ENCODE data around the gene FLOT1. TPM values are rescaled to one million over a fixed set of nuclear protein-coding genes. Genes with fewer than 3 reads are reported as not detected.
"Not testable (repeated sequence)": the region's sequence is repeated elsewhere in the genome, so short reads cannot be mapped to it uniquely, and the experiment has no call there.

Gene FLOT1
- total RNA-seq, 1 experiment from 2014 or later = 110 TPM

- TF ChIP-seq ARID4B (CRISPR knock-in tag; IDR thresholded peaks at IDR 0.05; ENCODE audit: borderline replicate concordance) (peak; percentile 49; the same call in 1 of the 2 replicates), NFATC4 (CRISPR knock-in tag; IDR thresholded peaks at IDR 0.05) (peak; percentile 94), ZBTB21 (CRISPR knock-in tag; IDR thresholded peaks at IDR 0.05; ENCODE audit: borderline replicate concordance) (no peak), FOXK1 (CRISPR knock-in tag; IDR thresholded peaks at IDR 0.05) (0 out of 2 replicates have a peak, but pooled peaks have one; percentile 31), ZNF423 (CRISPR knock-in tag; IDR thresholded peaks at IDR 0.05) (no peak)
Measured at GRCh38 chr6:30725713-30726505, 16.6 kb downstream of the FLOT1 start (continued).

GRCh38 chr6:30724906-30725667 lies 17.4 kb downstream of the FLOT1 start:
- peak; percentile 29; the same call in 1 of the 2 replicates for TF ChIP-seq GABPB1 (CRISPR knock-in tag; IDR thresholded peaks at IDR 0.05)
- no peak for TF ChIP-seq ZNF416 (CRISPR knock-in tag; IDR thresholded peaks at IDR 0.05)
- TF ChIP-seq ZNF671 (CRISPR knock-in tag; IDR thresholded peaks at IDR 0.05) = 0 out of 2 replicates have a peak, but pooled peaks have one; percentile 16
- DNase-seq (ENCODE audit: low spot score) (no peak), ATAC-seq (no peak)
- peak overlapping the region; percentile 78 for H3K27ac Mint-ChIP-seq
- no peaks in the 10 kb centered on the region for H3K27me3 Mint-ChIP-seq (ENCODE audit: low read depth)
- H3K4me1 Mint-ChIP-seq = peaks cover 31% of the 10 kb centered on the region
- POLR2A ChIA-PET = interaction anchor here (2.7 kb wide), 1 partner anchor 45 kb away, joined by 8 read pairs; no protein-coding TSS in a partner anchor
- no peaks in the 10 kb centered on the region for H3K9me3 Mint-ChIP-seq
- H3K36me3 Mint-ChIP-seq = peaks cover 66% of the 10 kb centered on the region
- CTCF ChIA-PET = interaction anchor here (1.0 kb wide), 1 partner anchor 46 kb away, joined by 5 read pairs; no protein-coding TSS in a partner anchor
- peak overlapping the region; percentile 38 for H3K4me3 Mint-ChIP-seq

GRCh38 chr6:30723843-30724741 lies 18.4 kb downstream of the FLOT1 start:
- H3K36me3 Mint-ChIP-seq = peaks cover 60% of the 10 kb centered on the region
- H3K4me1 Mint-ChIP-seq = peaks cover 37% of the 10 kb centered on the region
- not testable (repeated sequence) for H3K9me3 Mint-ChIP-seq; ATAC-seq; H3K27me3 Mint-ChIP-seq (ENCODE audit: low read depth); DNase-seq (ENCODE audit: low spot score)
- POLR2A ChIA-PET = interaction anchor here (1.4 to 2.7 kb wide), 2 partner anchors 44 to 109 kb away, joined by 3 to 8 read pairs; no protein-coding TSS in a partner anchor
- peak overlapping the region; percentile 99 for H3K4me3 Mint-ChIP-seq
- H3K27ac Mint-ChIP-seq = peak overlapping the region; percentile 95
- CTCF ChIA-PET = interaction anchor here (1.0 to 6.0 kb wide), 2 partner anchors 45 kb away, joined by 5 to 54 read pairs; no protein-coding TSS in a partner anchor

- peaks cover 60% of the 10 kb centered on the region for H3K36me3 Mint-ChIP-seq
- not testable (repeated sequence) for H3K9me3 Mint-ChIP-seq; H3K27me3 Mint-ChIP-seq (ENCODE audit: low read depth)
Measured at GRCh38 chr6:30723159-30723842, 19.2 kb downstream of the FLOT1 start.

More at GRCh38 chr6:30723159-30723842, 19.2 kb downstream of the FLOT1 start:
- TF ChIP-seq NFATC4 (CRISPR knock-in tag; IDR thresholded peaks at IDR 0.05) (peak; percentile 41; the same call in 1 of the 2 replicates), ZMAT4 (CRISPR knock-in tag; IDR thresholded peaks at IDR 0.05) (peak; percentile 60; the same call in 1 of the 2 replicates), ZNF671 (CRISPR knock-in tag; IDR thresholded peaks at IDR 0.05) (peak; percentile 78), AR (CRISPR knock-in tag; IDR thresholded peaks at IDR 0.05) (0 out of 2 replicates have a peak, but pooled peaks have one; percentile 53), EMX1 (CRISPR knock-in tag; IDR thresholded peaks at IDR 0.05) (peak; percentile 69; the same call in 1 of the 2 replicates), IRF1 (CRISPR knock-in tag; IDR thresholded peaks at IDR 0.05) (0 out of 2 replicates have a peak, but pooled peaks have one; percentile 32)
- not testable (repeated sequence) for ATAC-seq; DNase-seq (ENCODE audit: low spot score)
- H3K27ac Mint-ChIP-seq = peak overlapping the region; percentile 97
- peaks cover 44% of the 10 kb centered on the region for H3K4me1 Mint-ChIP-seq
- ChIA-PET POLR2A (interaction anchor here (1.4 to 2.7 kb wide), 3 partner anchors 36 to 108 kb away, joined by 3 to 8 read pairs (median 7); no protein-coding TSS in a partner anchor), CTCF (interaction anchor here (1.2 to 6.0 kb wide), 6 partner anchors 8 to 87 kb away, joined by 3 to 54 read pairs (median 16); partner anchors contain the start of gene DHX16)
- peak overlapping the region; percentile 99 for H3K4me3 Mint-ChIP-seq

Data from WTC11 (cell line).